GF-D8 (cell line): Measurements from ENCODE around the gene COMMD1.
"Not testable (repeated sequence)": the region's sequence is repeated elsewhere in the genome, so short reads cannot be mapped to it uniquely, and the experiment has no call there.

Source experiments
- DNase-seq: peaks from one replicate; lab custom pipeline; 2025; lab: John Stamatoyannopoulos, UW

COMMD1 gene

DNA sequence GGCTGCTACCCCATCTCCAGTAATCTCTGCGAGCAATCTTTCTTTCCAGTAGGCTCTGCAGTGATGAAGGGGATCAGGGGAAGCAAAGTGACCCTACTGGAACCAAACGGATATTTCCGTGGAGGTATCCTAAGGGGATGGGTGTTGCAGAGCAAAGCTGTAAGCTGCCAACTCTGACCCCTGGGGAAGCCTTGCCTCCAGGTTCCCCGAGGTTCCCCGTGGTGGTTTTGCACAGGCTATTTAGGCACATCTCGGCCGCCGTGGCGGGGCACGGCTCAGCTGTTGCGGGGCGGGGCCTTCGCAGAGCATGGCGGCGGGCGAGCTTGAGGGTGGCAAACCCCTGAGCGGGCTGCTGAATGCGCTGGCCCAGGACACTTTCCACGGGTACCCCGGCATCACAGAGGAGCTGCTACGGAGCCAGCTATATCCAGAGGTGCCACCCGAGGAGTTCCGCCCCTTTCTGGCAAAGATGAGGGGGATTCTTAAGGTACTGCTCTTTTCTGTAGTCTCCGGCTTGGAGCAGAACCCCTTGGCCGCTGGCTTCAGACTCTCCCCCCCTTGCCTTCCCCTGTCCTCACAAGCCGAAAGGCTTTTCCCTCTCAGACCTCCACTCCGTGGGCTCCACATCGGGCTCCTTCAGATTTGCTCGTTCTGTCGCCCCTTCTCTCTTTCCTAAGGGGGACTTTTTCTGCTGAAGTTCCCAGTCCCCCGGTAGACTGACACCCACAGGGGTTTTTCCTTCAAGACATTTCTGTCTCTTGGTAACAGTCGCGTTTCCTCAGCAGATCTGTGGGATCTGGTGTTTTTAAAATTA lies at the start of gene COMMD1:
Gene COMMD1, plus strand, starts transcription at position 303 of the 814 bp plus-strand sequence. Its CDS starts 5 bp downstream, at position 308.
- peak; percentile 40 for DNase-seq

- DNase-seq: no peak
Observed at GRCh38 chr2:61857224-61857623, 48.2 kb upstream of the COMMD1 start.

GRCh38 chr2:61862085-61862484 lies 43.4 kb upstream of the COMMD1 start:
- no peak for DNase-seq

DNA sequence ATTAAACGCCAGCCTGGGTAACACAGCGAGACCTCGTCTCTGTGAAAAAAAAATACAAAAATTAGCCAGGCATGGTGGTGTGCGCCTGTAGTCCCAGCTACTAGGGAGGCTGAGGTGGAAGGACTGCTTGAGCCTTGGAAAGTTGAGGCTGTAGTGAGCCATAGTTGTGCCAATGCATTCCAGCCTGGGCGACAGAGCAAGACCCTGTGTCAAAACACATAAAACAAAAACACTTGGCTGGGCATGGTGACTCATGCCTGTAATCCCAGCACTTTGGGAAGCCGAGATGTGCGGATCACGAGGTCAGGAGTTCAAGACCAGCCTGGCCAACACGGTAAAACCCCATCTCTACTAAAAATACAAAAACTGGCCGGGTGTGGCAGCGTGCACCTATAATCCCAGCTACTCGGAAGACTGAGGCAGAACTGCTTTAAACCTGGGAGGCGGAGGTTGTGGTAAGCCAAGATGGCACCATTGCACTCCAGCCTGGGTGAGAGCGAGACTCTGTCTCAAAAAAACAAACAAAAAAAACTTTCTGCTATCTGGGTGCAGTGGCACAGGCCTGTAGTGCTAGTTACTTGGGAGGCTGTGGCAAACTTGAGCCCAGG lies 38.9 kb upstream of the COMMD1 start:
- DNase-seq: not testable (repeated sequence)

DNA sequence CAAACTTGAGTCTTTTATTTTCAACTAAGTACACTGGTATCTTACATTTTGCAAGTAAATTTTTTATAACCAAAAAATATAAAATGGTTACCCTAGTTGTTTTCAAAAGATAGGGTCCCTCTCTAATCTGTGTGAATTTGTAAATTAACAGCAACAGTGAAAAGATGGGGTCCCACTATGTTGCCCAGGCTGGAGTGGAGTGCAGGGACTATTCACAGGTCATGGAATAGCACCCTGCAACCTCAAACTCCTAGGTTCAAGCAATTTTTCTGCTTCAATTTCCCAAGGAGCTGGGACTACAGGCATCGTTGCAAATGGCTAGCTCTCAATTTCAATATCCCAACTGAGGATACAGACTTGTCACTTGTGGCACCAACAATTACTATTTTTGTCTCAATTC lies 29.1 kb upstream of the COMMD1 start:
- no peak for DNase-seq

DNA sequence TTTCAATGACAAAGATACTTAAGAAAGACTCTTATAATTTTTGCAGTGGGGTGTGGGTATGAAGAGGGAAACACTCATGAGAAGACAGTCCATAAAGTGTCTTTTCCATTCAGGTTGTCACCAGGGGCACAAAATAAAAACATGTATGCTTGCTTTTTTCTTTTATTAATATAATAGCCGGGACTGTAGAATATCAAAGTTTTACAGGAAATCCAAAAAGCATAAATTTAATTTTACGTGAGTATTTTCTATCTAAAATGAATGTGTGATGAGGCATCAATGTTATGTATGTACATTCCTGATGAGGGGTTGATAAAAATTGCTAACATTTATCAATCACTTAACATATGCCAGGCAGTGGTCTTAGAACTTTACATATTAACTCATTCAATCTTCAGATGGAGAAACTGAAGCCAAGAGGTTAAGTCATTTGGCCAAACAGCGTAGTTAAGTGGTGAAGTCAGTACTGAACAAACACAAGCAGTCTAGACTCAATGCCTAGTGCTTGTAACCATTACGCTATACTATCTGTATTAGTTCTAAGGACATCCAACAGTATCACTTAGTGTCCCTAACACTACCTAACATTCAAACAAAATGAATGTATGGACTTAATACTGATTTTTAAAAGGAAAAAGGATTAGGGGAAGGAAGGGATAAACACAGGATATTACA lies 27.8 kb upstream of the COMMD1 start:
- no peak for DNase-seq

DNA sequence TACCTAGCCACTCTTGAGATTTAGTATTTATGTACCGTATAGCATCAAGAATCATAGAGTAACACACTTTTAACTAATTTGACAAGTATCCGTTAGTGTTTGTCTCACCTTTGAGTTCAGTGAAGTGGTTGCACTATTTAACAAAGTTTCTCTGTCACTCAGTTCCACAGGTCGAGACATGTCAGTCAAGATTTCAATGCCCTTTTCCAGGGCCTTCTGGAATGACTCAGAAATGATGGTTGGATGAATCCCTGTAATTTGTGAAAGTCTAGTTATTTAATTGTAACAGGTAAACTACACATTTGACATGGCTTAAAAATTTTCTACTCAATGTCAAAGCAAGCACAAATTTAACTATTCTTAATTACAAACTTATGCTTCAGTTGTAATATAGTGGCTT lies 26.7 kb upstream of the COMMD1 start:
- no peak for DNase-seq

GRCh38 chr2:61879351-61879750 lies 26.1 kb upstream of the COMMD1 start:
- not testable (repeated sequence) for DNase-seq

DNA sequence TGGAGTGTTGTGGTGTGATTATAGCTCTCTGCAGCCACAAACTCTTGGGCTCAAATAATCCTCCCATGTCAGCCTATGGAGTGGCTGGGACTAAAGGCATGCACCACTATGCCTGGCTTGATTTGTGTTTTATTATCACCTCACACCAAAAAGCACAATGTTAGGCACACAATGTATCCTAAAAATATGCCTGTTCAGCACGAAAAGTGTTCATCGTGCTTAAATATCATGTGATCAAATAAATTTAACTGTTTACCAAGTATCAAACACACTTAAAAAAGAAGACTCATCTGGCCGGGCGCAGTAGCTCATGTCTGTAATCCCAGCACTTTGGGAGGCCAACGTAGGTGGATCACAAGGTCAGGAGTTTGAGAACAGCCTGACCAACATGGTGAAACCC lies 22.6 kb upstream of the COMMD1 start:
- no peak for DNase-seq

DNA sequence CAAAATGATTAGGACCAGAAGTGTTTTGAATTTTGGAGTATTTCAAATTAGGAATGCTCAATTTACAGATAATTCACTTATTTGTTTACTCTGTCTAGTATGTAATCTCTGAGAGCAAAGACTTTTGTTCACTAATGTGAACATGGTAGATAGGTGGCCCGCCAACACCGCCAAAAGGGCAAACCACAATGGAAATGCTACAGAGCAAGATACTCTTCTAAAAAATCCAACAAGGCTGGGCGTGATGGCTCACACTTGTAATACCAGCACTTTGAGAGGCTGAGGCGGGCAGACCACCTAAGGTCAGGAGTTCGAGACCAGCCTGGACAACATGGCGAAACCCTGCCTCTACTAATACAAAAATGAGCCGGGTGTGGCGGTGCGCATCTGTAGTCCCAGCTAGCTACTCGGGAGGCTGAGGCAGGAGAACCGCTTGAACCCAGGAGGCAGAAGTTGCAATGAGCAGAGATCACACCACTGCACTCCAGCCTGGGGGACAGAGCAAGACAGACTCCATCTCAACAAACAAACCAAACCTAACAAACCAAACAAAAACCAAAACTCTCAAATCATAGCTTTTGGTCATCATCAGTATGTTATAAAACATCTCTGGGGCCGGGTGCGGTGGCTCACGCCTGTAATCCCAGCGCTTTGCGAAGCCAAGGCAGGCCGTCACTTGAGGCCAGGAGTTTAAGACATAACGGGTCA lies 19.4 kb upstream of the COMMD1 start:
- DNase-seq: no peak

GRCh38 chr2:61887717-61888266 lies 17.7 kb upstream of the COMMD1 start:
- no peak for DNase-seq

DNA sequence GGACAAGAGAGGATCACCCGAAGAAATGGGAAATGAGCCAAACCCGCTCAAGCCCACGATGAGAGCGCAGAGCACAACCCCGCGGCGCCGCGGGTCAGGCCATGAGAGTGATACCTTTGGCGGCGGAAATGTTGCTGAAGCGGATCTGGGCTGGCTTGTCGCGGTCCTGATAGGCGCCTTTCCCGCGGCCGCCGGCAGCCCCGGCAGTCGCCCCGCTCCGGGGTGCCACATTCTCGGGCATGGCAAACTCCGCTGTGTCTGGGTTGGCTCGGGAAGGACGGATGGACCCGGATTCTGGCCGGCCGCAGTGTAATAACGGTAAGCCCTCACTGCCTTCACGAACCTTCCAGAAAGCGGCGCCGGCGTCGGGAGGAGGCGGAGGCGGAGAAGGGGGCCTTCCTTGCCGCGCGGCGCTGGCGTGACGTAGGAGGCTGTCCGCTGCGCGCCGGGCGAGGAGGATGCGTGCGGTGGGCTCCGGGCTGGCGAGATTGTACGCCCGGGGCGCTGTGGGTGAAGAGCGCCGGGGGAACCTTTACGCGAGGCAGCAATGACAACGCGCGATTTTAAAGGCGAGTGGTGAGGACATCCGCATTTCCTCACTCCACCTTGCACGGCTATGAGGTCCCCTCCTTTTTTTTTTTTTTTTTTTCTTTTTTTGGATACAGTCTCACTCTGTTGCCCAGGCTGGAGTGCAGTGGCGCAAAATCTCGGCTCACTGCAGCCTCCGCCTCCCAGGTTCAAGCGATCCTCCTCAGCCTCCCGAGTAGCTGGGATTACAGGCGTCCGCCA lies 17.0 kb upstream of the COMMD1 start, which contains the start of gene CCT4:
Gene CCT4, minus strand, starts transcription at position 390 of the 789 bp plus-strand sequence. Its CDS starts 149 bp downstream, at position 241.
- DNase-seq: peak; percentile 72

GRCh38 chr2:61898810-61899209 lies 6.7 kb upstream of the COMMD1 start:
- DNase-seq: peak; percentile 5

DNA sequence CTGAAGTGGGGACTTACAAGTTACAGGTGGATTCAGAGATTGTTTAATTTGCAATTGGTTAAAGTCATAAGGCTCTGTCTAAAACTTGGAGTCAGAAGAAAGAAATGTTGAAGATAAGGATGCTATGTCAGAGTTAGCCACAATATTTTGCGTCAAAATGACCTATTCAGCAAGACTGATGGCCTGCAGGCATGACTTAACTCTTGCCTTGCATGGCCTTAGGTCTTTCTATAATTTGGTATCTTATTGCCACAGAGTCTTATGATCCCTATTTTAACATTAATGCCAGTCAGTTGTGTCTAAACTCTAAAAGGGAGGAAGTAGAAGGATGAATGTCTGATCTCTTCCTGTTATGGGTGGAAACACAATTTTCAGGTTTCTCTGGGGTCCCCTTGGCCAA lies 5.2 kb upstream of the COMMD1 start:
- DNase-seq: no peak

DNA sequence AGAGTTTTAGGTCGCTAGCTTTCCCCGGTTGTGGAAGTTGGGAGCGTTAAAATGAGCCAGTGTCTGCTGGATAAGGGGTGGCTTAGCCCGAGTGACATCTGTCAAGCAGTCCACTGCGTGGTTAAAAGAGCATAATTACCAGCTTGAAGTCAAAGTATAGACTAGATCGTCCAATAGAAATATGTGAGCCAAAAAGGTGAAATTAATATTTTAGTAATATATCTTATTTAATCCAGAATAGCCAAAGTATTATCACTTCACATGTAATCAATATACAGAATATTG lies 654 bp downstream of the COMMD1 start:
- DNase-seq: no peak

- no peak for DNase-seq
Observed at GRCh38 chr2:61909116-61909515, 3.6 kb downstream of the COMMD1 start.

DNA sequence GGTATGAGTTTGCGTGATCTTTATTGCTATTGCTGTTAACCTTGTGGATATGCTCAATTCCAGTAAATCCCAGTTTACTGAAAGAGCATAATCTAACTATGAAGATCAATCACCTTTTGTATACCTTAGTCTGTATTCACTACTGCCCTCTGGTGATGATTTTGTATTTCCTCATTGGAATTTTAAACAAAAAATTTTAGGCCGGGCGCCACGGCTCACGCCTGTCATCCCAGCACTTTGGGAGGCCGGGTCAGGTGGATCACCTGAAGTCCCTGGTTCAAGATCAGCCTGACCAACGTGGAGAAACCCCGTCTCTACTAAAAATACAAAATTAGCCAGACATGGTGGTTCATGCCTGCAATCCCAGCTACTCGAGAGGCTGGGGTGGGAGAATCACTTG lies 5.1 kb downstream of the COMMD1 start:
- DNase-seq: no peak

DNA sequence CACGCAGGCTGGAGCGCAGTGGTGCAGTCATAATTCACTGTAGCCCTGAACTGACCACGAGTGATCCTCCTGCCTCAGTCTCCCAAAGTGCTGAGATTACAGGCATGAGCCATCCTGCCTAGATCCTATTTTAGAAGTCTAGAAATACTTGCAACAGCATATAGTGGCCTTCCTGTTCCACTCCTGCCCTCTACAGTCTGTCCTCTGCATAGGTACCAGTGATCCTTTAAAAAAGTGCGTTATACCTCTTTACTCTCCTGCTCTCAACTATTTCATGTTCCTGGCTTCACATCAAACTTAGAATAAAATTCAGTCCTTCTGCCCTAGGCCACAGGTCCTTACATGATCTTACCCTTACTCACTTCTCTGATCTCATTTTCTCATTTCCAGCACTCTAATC lies 6.0 kb downstream of the COMMD1 start:
- DNase-seq: no peak

- DNase-seq: not testable (repeated sequence)
Observed at GRCh38 chr2:61914794-61915193, 9.3 kb downstream of the COMMD1 start.

GRCh38 chr2:61920548-61920947 lies 15.1 kb downstream of the COMMD1 start:
- no peak for DNase-seq

- no peak for DNase-seq
Observed at GRCh38 chr2:61922714-61923113, 17.2 kb downstream of the COMMD1 start.
